HepG2 (cell line): Measurements from ENCODE around the gene SLC25A10. TPM values are rescaled to one million over a fixed set of nuclear protein-coding genes. Genes with fewer than 3 reads are reported as not detected.
A peak's percentile ranks its signal among the peaks of the same experiment; 100 is the strongest.

Experiments used
- ATRX ChIP-seq: sonication (generic); formaldehyde crosslinking; IDR thresholded peaks from 2 replicates; pipeline ENCODE4 v1.4.0; 2020; ENCODE audit warnings: missing genetic modification reagents, borderline replicate concordance
- CHCHD3 ChIP-seq: sonication (generic); formaldehyde crosslinking; IDR thresholded peaks from 2 replicates; pipeline ENCODE4 v1.8.0; 2022; ENCODE audit warnings: mild to moderate bottlenecking, missing genetic modification reagents, moderate library complexity
- HMGXB3 ChIP-seq: sonication (generic); formaldehyde crosslinking; IDR thresholded peaks from 2 replicates; pipeline ENCODE4 v1.4.0; 2020; ENCODE audit warnings: missing genetic modification reagents, borderline replicate concordance
- HNF1A ChIP-seq, 2 experiments: sonication (generic) in 1 of 2; formaldehyde crosslinking in 1 of 2; IDR thresholded peaks; 2 replicates each; pipeline versions ENCODE4 v1.4.0 to v1.6.1; 2016 to 2020; ENCODE audit warnings: borderline replicate concordance in 1 of 2, low read depth in 1 of 2, mild to moderate bottlenecking in 1 of 2, missing genetic modification reagents in 1 of 2
- NFKB2 ChIP-seq: sonication (generic); formaldehyde crosslinking; IDR thresholded peaks from 2 replicates; pipeline ENCODE4 v1.4.0; 2020; ENCODE audit warnings: missing genetic modification reagents, borderline replicate concordance
- POLR2A ChIP-seq, 2 experiments: IDR thresholded peaks; 2 replicates each; pipeline ENCODE4 v1.6.1; 2011; ENCODE audit warnings: low read depth in 2 of 2, low read length in 2 of 2, mild to moderate bottlenecking in 1 of 2, moderate library complexity in 1 of 2; ENCODE audit not compliant: insufficient read depth in 1 of 2
- ZBTB39 ChIP-seq: sonication (generic); formaldehyde crosslinking; IDR thresholded peaks from 2 replicates; pipeline ENCODE4 v1.5.0; 2020; ENCODE audit warnings: missing genetic modification reagents
- ZBTB44 ChIP-seq: sonication (generic); formaldehyde crosslinking; IDR thresholded peaks from 2 replicates; pipeline ENCODE4 v1.4.0; 2020; ENCODE audit warnings: missing genetic modification reagents
- ZFX ChIP-seq: sonication (generic); formaldehyde crosslinking; IDR thresholded peaks from 2 replicates; pipeline ENCODE4 v1.4.0; 2020; ENCODE audit warnings: mild to moderate bottlenecking, low read depth, missing genetic modification reagents, moderate library complexity
- ZNF143 ChIP-seq: sonication (generic); formaldehyde crosslinking; IDR thresholded peaks from 2 replicates; pipeline ENCODE4 v1.4.0; 2020; ENCODE audit warnings: missing genetic modification reagents
- ZNF253 ChIP-seq: sonication (generic); formaldehyde crosslinking; IDR thresholded peaks from 2 replicates; pipeline ENCODE4 v1.8.0; 2022; ENCODE audit warnings: mild to moderate bottlenecking, missing genetic modification reagents, borderline replicate concordance
- ZNF614 ChIP-seq: IDR thresholded peaks from 2 replicates; pipeline ENCODE4 v1.6.1; 2018; ENCODE audit warnings: missing biosample characterization, missing genetic modification reagents, inconsistent platforms, borderline replicate concordance
- ZNF691 ChIP-seq: sonication (generic); formaldehyde crosslinking; IDR thresholded peaks from 2 replicates; pipeline ENCODE4 v1.4.0; 2020; ENCODE audit warnings: missing genetic modification reagents, low read depth, mild to moderate bottlenecking, borderline replicate concordance
- polyA plus RNA-seq, 8 experiments: library from polyadenylated mRNA; depleted of rRNA in 3 of 8; stranded (reverse) in 7 of 8; unstranded in 1 of 8; fragments of >200 nt; fragmentation: Illumina TruSeq in 4 of 8; extraction: Trizol in 4 of 8; gene quantifications; 2 replicates each; pipeline versions ENCODE4 v1.2.1 to v1.2.3, GENCODE V29; 2011 to 2016; ENCODE audit warnings: low read depth in 4 of 8, missing spikeins in 1 of 8, mixed read lengths in 1 of 8; ENCODE audit not compliant: insufficient read depth in 1 of 8
- total RNA-seq, 5 experiments: library from RNA; depleted of rRNA; stranded (reverse); fragments of >200 nt; fragmentation: Illumina TruSeq; extraction: Trizol; gene quantifications; 2 replicates each; pipeline ENCODE4 v1.2.3, GENCODE V29; 2016; ENCODE audit warnings: low read depth in 1 of 5

The SLC25A10 gene
- total and polyA plus RNA-seq, 2 of the 13 experiments (the other 11 are each of a cell fraction or from before 2014, with no cell fraction given): 46.5 to 140 TPM

GRCh38 chr17:81712468-81713003, 452 bp downstream of the SLC25A10 start (continued):
- TF ChIP-seq ZFX (CRISPR knock-in tag) (peak; percentile 11), ZNF143 (CRISPR knock-in tag) (no peak), ZNF253 (peak; percentile 69; the same call in 1 of the 2 replicates), ZBTB39 (CRISPR knock-in tag) (no peak), HNF1A (IDR thresholded peaks at IDR 0.05; ENCODE audit: low read depth) (no peak), HNF1A (CRISPR knock-in tag; IDR thresholded peaks at IDR 0.05; ENCODE audit: borderline replicate concordance) (peak; percentile 26; the same call in 1 of the 2 replicates), HMGXB3 (no peak), ATRX (CRISPR knock-in tag) (no peak), ZNF691 (0 out of 2 replicates have a peak, but pooled peaks have one; percentile 27), ZBTB44 (CRISPR knock-in tag) (0 out of 2 replicates have a peak, but pooled peaks have one; percentile 51), NFKB2 (CRISPR knock-in tag) (peak; percentile 80; the same call in 1 of the 2 replicates), ZNF614 (CRISPR knock-in tag) (no peak), POLR2A (IDR thresholded peaks at IDR 0.05; ENCODE audit: insufficient read depth in 1 of 2, low read depth in 2 of 2, low read length in 2 of 2) (peak in 1 of 2 experiments; percentile 57; a peak in 2 of 4 replicates), CHCHD3 (CRISPR knock-in tag) (no peak)
